ENCODE measurements around the gene L1CAM. TPM values are rescaled to one million over a fixed set of nuclear protein-coding genes. Genes with fewer than 3 reads are reported as not detected.

Gene L1CAM
- total RNA-seq, 1 experiment from 2014 or later, result 0.64 TPM

GRCh38 chrX:153845842-153846241 lies 40.1 kb downstream of the L1CAM start:
- Histone ChIP-seq H3K4me3 (ENCODE audit: low read depth, low read length, poor library complexity, severe bottlenecking) (no peak overlapping the region), H3K9me3 (ENCODE audit: low read depth, low read length, poor library complexity, severe bottlenecking) (no peaks in the 10 kb centered on the region), H3K36me3 (ENCODE audit: insufficient read depth, low read length, poor library complexity, severe bottlenecking) (no peaks in the 10 kb centered on the region), H3K27me3 (replicated peaks; ENCODE audit: insufficient read depth, low read depth, low read length, poor library complexity) (peaks cover 28% of the 10 kb centered on the region), H3K27ac (ENCODE audit: low read depth, low read length, poor library complexity, severe bottlenecking) (no peak overlapping the region), H3K4me1 (ENCODE audit: insufficient read depth, low read length, poor library complexity, severe bottlenecking) (no peaks in the 10 kb centered on the region)
- DNase-seq (ENCODE audit: low spot score), result no peak
- intact Hi-C loops (cut with micrococcal nuclease; ENCODE audit: unreplicated experiment), result no loop called here
- no peak for TF ChIP-seq EZH2 (IDR thresholded peaks at IDR 0.05; ENCODE audit: borderline replicate concordance, low read depth, low read length, poor library complexity, severe bottlenecking)
- TF ChIP-seq CTCF (conservative IDR thresholded peaks at IDR 0.05; ENCODE audit: low read depth, low read length), result no peak
- CTCF ChIA-PET, result no interaction called here
- BruUV-seq (replicated peaks), result no TSS peak
- POLR2A ChIA-PET (ENCODE audit: low non-redundant PET), result no interaction called here

GRCh38 chrX:153845195-153845594 lies 40.8 kb downstream of the L1CAM start:
- H3K4me3 ChIP-seq (ENCODE audit: low read depth, low read length, poor library complexity, severe bottlenecking), result no peak overlapping the region
- DNase-seq (ENCODE audit: low spot score), result no peak
- BruUV-seq (replicated peaks), result no TSS peak
- H3K9me3 ChIP-seq (ENCODE audit: low read depth, low read length, poor library complexity, severe bottlenecking), result no peaks in the 10 kb centered on the region
- H3K27ac ChIP-seq (ENCODE audit: low read depth, low read length, poor library complexity, severe bottlenecking), result no peak overlapping the region
- no peaks in the 10 kb centered on the region for H3K4me1 ChIP-seq (ENCODE audit: insufficient read depth, low read length, poor library complexity, severe bottlenecking)
- ChIA-PET CTCF (no interaction called here), POLR2A (ENCODE audit: low non-redundant PET) (no interaction called here)
- TF ChIP-seq CTCF (conservative IDR thresholded peaks at IDR 0.05; ENCODE audit: low read depth, low read length) (no peak), EZH2 (IDR thresholded peaks at IDR 0.05; ENCODE audit: borderline replicate concordance, low read depth, low read length, poor library complexity, severe bottlenecking) (no peak)
- peaks cover 28% of the 10 kb centered on the region for H3K27me3 ChIP-seq (replicated peaks; ENCODE audit: insufficient read depth, low read depth, low read length, poor library complexity)
- H3K36me3 ChIP-seq (ENCODE audit: insufficient read depth, low read length, poor library complexity, severe bottlenecking), result no peaks in the 10 kb centered on the region
- intact Hi-C loops (cut with micrococcal nuclease; ENCODE audit: unreplicated experiment), result no loop called here

- H3K4me3 ChIP-seq (ENCODE audit: low read depth, low read length, poor library complexity, severe bottlenecking), result no peak overlapping the region
- intact Hi-C loops (cut with micrococcal nuclease; ENCODE audit: unreplicated experiment), result no loop called here
- no TSS peak for BruUV-seq (replicated peaks)
- DNase-seq (ENCODE audit: low spot score), result no peak
- no peaks in the 10 kb centered on the region for H3K9me3 ChIP-seq (ENCODE audit: low read depth, low read length, poor library complexity, severe bottlenecking)
- no peaks in the 10 kb centered on the region for H3K4me1 ChIP-seq (ENCODE audit: insufficient read depth, low read length, poor library complexity, severe bottlenecking)
- H3K27me3 ChIP-seq (replicated peaks; ENCODE audit: insufficient read depth, low read depth, low read length, poor library complexity), result peaks cover 28% of the 10 kb centered on the region
- no peaks in the 10 kb centered on the region for H3K36me3 ChIP-seq (ENCODE audit: insufficient read depth, low read length, poor library complexity, severe bottlenecking)
- ChIA-PET POLR2A (ENCODE audit: low non-redundant PET) (no interaction called here), CTCF (no interaction called here)
- TF ChIP-seq EZH2 (IDR thresholded peaks at IDR 0.05; ENCODE audit: borderline replicate concordance, low read depth, low read length, poor library complexity, severe bottlenecking), result no peak
- TF ChIP-seq CTCF (conservative IDR thresholded peaks at IDR 0.05; ENCODE audit: low read depth, low read length), result no peak
- no peak overlapping the region for H3K27ac ChIP-seq (ENCODE audit: low read depth, low read length, poor library complexity, severe bottlenecking)
These were observed 41.4 kb downstream of the L1CAM start for GRCh38 chrX:153844509-153845082.

Measured in A673 (cell line).